Activated naive CD8-positive, alpha-beta T cell (primary cell): ENCODE data around the gene RHBDD1.
"Not testable (repeated sequence)": the region's sequence is repeated elsewhere in the genome, so short reads cannot be mapped to it uniquely, and the experiment has no call there.

Source experiments
- H3K27ac Mint-ChIP-seq: one replicate; pipeline ENCODE4 v1.8.0; 2021; ENCODE audit warnings: mixed read lengths
- H3K27me3 Mint-ChIP-seq: one replicate; pipeline ENCODE4 v1.8.0; 2021; ENCODE audit warnings: mixed read lengths
- H3K36me3 Mint-ChIP-seq: one replicate; pipeline ENCODE4 v1.8.0; 2021; ENCODE audit warnings: mixed read lengths
- H3K4me1 Mint-ChIP-seq: one replicate; pipeline ENCODE4 v1.8.0; 2021; ENCODE audit warnings: low read depth, mixed read lengths
- H3K4me3 Mint-ChIP-seq: one replicate; pipeline ENCODE4 v1.8.0; 2021; ENCODE audit warnings: mild to moderate bottlenecking, mixed read lengths
- H3K9me3 Mint-ChIP-seq: one replicate; pipeline ENCODE4 v1.8.0; 2021; ENCODE audit warnings: low read depth, mixed read lengths

The RHBDD1 gene

GRCh38 chr2:226829721-226830631 lies 5.9 kb upstream of the RHBDD1 start:
- Mint-ChIP-seq H3K4me3 (no peak overlapping the region), H3K9me3 (no peaks in the 10 kb centered on the region), H3K4me1 (peaks cover 22% of the 10 kb centered on the region), H3K27me3 (no peaks in the 10 kb centered on the region), H3K27ac (no peak overlapping the region), H3K36me3 (peaks cover 9% of the 10 kb centered on the region)

GRCh38 chr2:226831266-226831665 lies 4.6 kb upstream of the RHBDD1 start:
- Mint-ChIP-seq H3K4me1 (peaks cover 24% of the 10 kb centered on the region), H3K4me3 (no peak overlapping the region), H3K9me3 (no peaks in the 10 kb centered on the region), H3K27me3 (no peaks in the 10 kb centered on the region), H3K36me3 (peaks cover 9% of the 10 kb centered on the region), H3K27ac (no peak overlapping the region)

GRCh38 chr2:226832061-226832460 lies 3.8 kb upstream of the RHBDD1 start:
- no peaks in the 10 kb centered on the region for H3K27me3 Mint-ChIP-seq
- H3K4me1 Mint-ChIP-seq, result peaks cover 29% of the 10 kb centered on the region
- H3K36me3 Mint-ChIP-seq, result peaks cover 9% of the 10 kb centered on the region
- no peak overlapping the region for H3K27ac Mint-ChIP-seq
- H3K9me3 Mint-ChIP-seq, result no peaks in the 10 kb centered on the region
- H3K4me3 Mint-ChIP-seq, result no peak overlapping the region

GRCh38 chr2:226834880-226835279 lies 974 bp upstream of the RHBDD1 start:
- Mint-ChIP-seq H3K36me3 (peaks cover 13% of the 10 kb centered on the region), H3K4me1 (peaks cover 53% of the 10 kb centered on the region), H3K27ac (peak overlapping the region; percentile 99), H3K4me3 (peak overlapping the region; percentile 94)
- not testable (repeated sequence) for H3K27me3 Mint-ChIP-seq, H3K9me3 Mint-ChIP-seq

GRCh38 chr2:226835420-226835795 lies 446 bp upstream of the RHBDD1 start:
- H3K4me3 Mint-ChIP-seq, result peak overlapping the region; percentile 94
- H3K9me3 Mint-ChIP-seq, result no peaks in the 10 kb centered on the region
- no peaks in the 10 kb centered on the region for H3K27me3 Mint-ChIP-seq
- peak overlapping the region; percentile 99 for H3K27ac Mint-ChIP-seq
- peaks cover 13% of the 10 kb centered on the region for H3K36me3 Mint-ChIP-seq
- peaks cover 58% of the 10 kb centered on the region for H3K4me1 Mint-ChIP-seq

GRCh38 chr2:226836548-226836885 lies 663 bp downstream of the RHBDD1 start:
- H3K4me1 Mint-ChIP-seq, result peaks cover 64% of the 10 kb centered on the region
- H3K27ac Mint-ChIP-seq, result peak overlapping the region; percentile 99
- H3K4me3 Mint-ChIP-seq, result peak overlapping the region; percentile 94
- H3K27me3 Mint-ChIP-seq, result no peaks in the 10 kb centered on the region
- peaks cover 7% of the 10 kb centered on the region for H3K36me3 Mint-ChIP-seq
- H3K9me3 Mint-ChIP-seq, result no peaks in the 10 kb centered on the region

GRCh38 chr2:226837334-226837733 lies 1.5 kb downstream of the RHBDD1 start:
- H3K4me3 Mint-ChIP-seq, result peak overlapping the region; percentile 94
- H3K4me1 Mint-ChIP-seq, result peaks cover 67% of the 10 kb centered on the region
- H3K36me3 Mint-ChIP-seq, result peaks cover 8% of the 10 kb centered on the region
- H3K27me3 Mint-ChIP-seq, result no peaks in the 10 kb centered on the region
- H3K27ac Mint-ChIP-seq, result peak overlapping the region; percentile 99
- no peaks in the 10 kb centered on the region for H3K9me3 Mint-ChIP-seq

GRCh38 chr2:226837787-226838603 lies 2.1 kb downstream of the RHBDD1 start:
- H3K36me3 Mint-ChIP-seq, result peaks cover 11% of the 10 kb centered on the region
- peaks cover 74% of the 10 kb centered on the region for H3K4me1 Mint-ChIP-seq
- peak overlapping the region; percentile 94 for H3K4me3 Mint-ChIP-seq
- H3K27me3 Mint-ChIP-seq, result no peaks in the 10 kb centered on the region
- no peaks in the 10 kb centered on the region for H3K9me3 Mint-ChIP-seq
- peak overlapping the region; percentile 99 for H3K27ac Mint-ChIP-seq

- Mint-ChIP-seq H3K4me3 (peak overlapping the region; percentile 94), H3K36me3 (peaks cover 18% of the 10 kb centered on the region), H3K27me3 (no peaks in the 10 kb centered on the region), H3K4me1 (peaks cover 75% of the 10 kb centered on the region), H3K27ac (peak overlapping the region; percentile 99), H3K9me3 (no peaks in the 10 kb centered on the region)
Observed at GRCh38 chr2:226838722-226839121, 2.9 kb downstream of the RHBDD1 start.

GRCh38 chr2:226839161-226839560 lies 3.3 kb downstream of the RHBDD1 start:
- Mint-ChIP-seq H3K4me3 (peak overlapping the region; percentile 94), H3K36me3 (peaks cover 20% of the 10 kb centered on the region), H3K4me1 (peaks cover 74% of the 10 kb centered on the region), H3K27me3 (no peaks in the 10 kb centered on the region), H3K9me3 (no peaks in the 10 kb centered on the region), H3K27ac (peak overlapping the region; percentile 99)

- Mint-ChIP-seq H3K27me3 (no peaks in the 10 kb centered on the region), H3K4me1 (peaks cover 74% of the 10 kb centered on the region), H3K4me3 (no peak overlapping the region), H3K27ac (peak overlapping the region; percentile 79), H3K9me3 (no peaks in the 10 kb centered on the region), H3K36me3 (peaks cover 20% of the 10 kb centered on the region)
Observed at GRCh38 chr2:226839951-226840350, 4.1 kb downstream of the RHBDD1 start.

- H3K9me3 Mint-ChIP-seq, H3K27me3 Mint-ChIP-seq, H3K4me3 Mint-ChIP-seq: not testable (repeated sequence)
- peaks cover 20% of the 10 kb centered on the region for H3K36me3 Mint-ChIP-seq
- H3K4me1 Mint-ChIP-seq, result peaks cover 67% of the 10 kb centered on the region
- peak overlapping the region; percentile 4 for H3K27ac Mint-ChIP-seq
Observed at GRCh38 chr2:226843001-226843400, 7.1 kb downstream of the RHBDD1 start.

- Mint-ChIP-seq H3K27me3 (no peaks in the 10 kb centered on the region), H3K9me3 (no peaks in the 10 kb centered on the region), H3K4me3 (no peak overlapping the region), H3K27ac (no peak overlapping the region), H3K4me1 (peaks cover 42% of the 10 kb centered on the region), H3K36me3 (peaks cover 20% of the 10 kb centered on the region)
Observed at GRCh38 chr2:226845386-226846116, 9.7 kb downstream of the RHBDD1 start.

- Mint-ChIP-seq H3K4me1 (peaks cover 33% of the 10 kb centered on the region), H3K36me3 (peaks cover 23% of the 10 kb centered on the region), H3K9me3 (no peaks in the 10 kb centered on the region), H3K27me3 (no peaks in the 10 kb centered on the region), H3K4me3 (no peak overlapping the region), H3K27ac (no peak overlapping the region)
Observed at GRCh38 chr2:226847090-226847489, 11.2 kb downstream of the RHBDD1 start.

- peaks cover 29% of the 10 kb centered on the region for H3K4me1 Mint-ChIP-seq
- H3K27me3 Mint-ChIP-seq, result no peaks in the 10 kb centered on the region
- H3K4me3 Mint-ChIP-seq, result no peak overlapping the region
- peaks cover 19% of the 10 kb centered on the region for H3K36me3 Mint-ChIP-seq
- H3K9me3 Mint-ChIP-seq, result no peaks in the 10 kb centered on the region
- no peak overlapping the region for H3K27ac Mint-ChIP-seq
Observed at GRCh38 chr2:226847511-226847910, 11.7 kb downstream of the RHBDD1 start.
